GM15510 (cell line): ENCODE results near the gene RALY.

Experiments used
- POLR2A ChIP-seq: IDR thresholded peaks from 3 replicates; pipeline ENCODE4 v1.6.1; 2011; ENCODE audit warnings: borderline replicate concordance; ENCODE audit not compliant: insufficient read length; ENCODE audit errors: extremely low read depth

The RALY gene

DNA sequence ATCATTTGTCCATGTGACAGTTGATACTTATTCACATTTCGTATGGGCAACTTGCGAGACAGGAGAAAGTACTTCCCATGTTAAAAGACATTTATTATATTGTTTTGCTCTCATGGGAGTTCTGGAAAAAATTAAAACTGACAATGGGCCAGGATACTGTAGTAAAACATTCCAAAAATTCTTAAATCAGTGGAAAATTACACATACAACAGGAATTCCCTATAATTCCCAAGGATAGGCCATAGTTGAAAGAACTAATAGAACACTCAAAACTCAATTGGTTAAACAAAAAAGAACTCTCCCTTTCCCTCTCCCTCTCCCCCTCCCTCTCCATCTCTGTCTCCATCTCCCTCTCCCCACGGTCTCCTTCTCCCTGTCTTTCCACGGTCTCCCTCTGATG lies 137.8 kb downstream of the RALY start:
- TF ChIP-seq POLR2A: no peak
